Activated T-cell treated with anti-CD3 and anti-CD28 coated beads, Interleukin-2, amount 50 U/mL, for 72 hours (primary cell): ENCODE measurements around the gene PCIF1. TPM values are rescaled to one million over a fixed set of nuclear protein-coding genes. Genes with fewer than 3 reads are reported as not detected.
"Not testable (repeated sequence)": the region's sequence is repeated elsewhere in the genome, so short reads cannot be mapped to it uniquely, and the experiment has no call there.

Experiments used
- ATAC-seq, 2 donors: fragments of 150-1000 bp; cut with Tn5 transposase; replicated peaks in 1 of 2; 2 replicates each; pipeline ENCODE4 v1.10.0; 2021; ENCODE audit warnings: moderate library complexity in 2 of 2, mild to moderate bottlenecking in 1 of 2
- DNase-seq, 2 donors: peaks; one replicate each; pipeline ENCODE4 v3.0.0; 2021 to 2022; ENCODE audit warnings: mixed read lengths in 1 of 2
- H3K27ac Mint-ChIP-seq: one replicate; pipeline ENCODE4 v1.8.0; 2022; ENCODE audit warnings: mild to moderate bottlenecking, moderate library complexity, mixed read lengths
- H3K27me3 Mint-ChIP-seq: one replicate; pipeline ENCODE4 v1.8.0; 2022; ENCODE audit warnings: low read depth, mixed read lengths
- H3K36me3 Mint-ChIP-seq, 2 donors: one replicate each; pipeline ENCODE4 v1.8.0; 2022; ENCODE audit warnings: mixed read lengths in 2 of 2, mild to moderate bottlenecking in 1 of 2; ENCODE audit not compliant: insufficient read depth in 2 of 2
- H3K4me1 Mint-ChIP-seq: one replicate; pipeline ENCODE4 v1.8.0; 2022; ENCODE audit warnings: low read depth, mixed read lengths
- H3K4me3 Mint-ChIP-seq, 2 donors: one replicate each; pipeline ENCODE4 v1.8.0; 2022; ENCODE audit warnings: mild to moderate bottlenecking in 2 of 2, mixed read lengths in 2 of 2, moderate library complexity in 2 of 2
- H3K9me3 Mint-ChIP-seq, 2 donors: one replicate each; pipeline ENCODE4 v1.8.0; 2022; ENCODE audit warnings: mixed read lengths in 2 of 2
- total RNA-seq, 2 donors: library from RNA; stranded (reverse); gene quantifications; one replicate each; pipeline ENCODE4 v1.2.3, GENCODE V29; 2022

PCIF1 gene
- total RNA-seq, 2 donors from 2014 or later = 38.7 to 42.0 TPM

GRCh38 chr20:45921337-45922189, 12.9 kb upstream of the PCIF1 start:
- H3K36me3 Mint-ChIP-seq = no peaks in the 10 kb centered on the region
- peaks cover 12% of the 10 kb centered on the region for H3K4me1 Mint-ChIP-seq
- DNase-seq (no peak), ATAC-seq (peak; percentile 40 to 57)
- no peak overlapping the region for H3K27ac Mint-ChIP-seq
- peaks cover 11% of the 10 kb centered on the region for H3K27me3 Mint-ChIP-seq
- H3K9me3 Mint-ChIP-seq = no peaks in the 10 kb centered on the region
- no peak overlapping the region for H3K4me3 Mint-ChIP-seq

GRCh38 chr20:45924391-45925261, 9.9 kb upstream of the PCIF1 start:
- Mint-ChIP-seq H3K4me1 (peaks cover 12% of the 10 kb centered on the region), H3K4me3 (no peak overlapping the region), H3K27ac (no peak overlapping the region), H3K36me3 (no peaks in the 10 kb centered on the region), H3K9me3 (no peaks in the 10 kb centered on the region), H3K27me3 (peaks cover 11% of the 10 kb centered on the region)
- no peak for ATAC-seq
- DNase-seq = no peak

- H3K4me1 Mint-ChIP-seq = peaks cover 12% of the 10 kb centered on the region
- H3K27ac Mint-ChIP-seq = no peak overlapping the region
- peaks cover 3% of the 10 kb centered on the region for H3K27me3 Mint-ChIP-seq
- DNase-seq (no peak), ATAC-seq (no peak)
- H3K36me3 Mint-ChIP-seq = no peaks in the 10 kb centered on the region
- no peaks in the 10 kb centered on the region for H3K9me3 Mint-ChIP-seq
- no peak overlapping the region for H3K4me3 Mint-ChIP-seq
Measured at GRCh38 chr20:45925821-45926506, 8.5 kb upstream of the PCIF1 start.

GRCh38 chr20:45926731-45927070, 7.8 kb upstream of the PCIF1 start:
- Mint-ChIP-seq H3K27me3 (no peaks in the 10 kb centered on the region), H3K4me3 (no peak overlapping the region), H3K9me3 (no peaks in the 10 kb centered on the region), H3K27ac (no peak overlapping the region), H3K36me3 (no peaks in the 10 kb centered on the region), H3K4me1 (peaks cover 9% of the 10 kb centered on the region)
- no peak for DNase-seq
- ATAC-seq = no peak

GRCh38 chr20:45927071-45927878, 7.2 kb upstream of the PCIF1 start:
- H3K4me3 Mint-ChIP-seq = no peak overlapping the region
- H3K27ac Mint-ChIP-seq = no peak overlapping the region
- no peak for DNase-seq
- no peaks in the 10 kb centered on the region for H3K9me3 Mint-ChIP-seq
- no peak for ATAC-seq
- no peaks in the 10 kb centered on the region for H3K36me3 Mint-ChIP-seq
- peaks cover 5% of the 10 kb centered on the region for H3K4me1 Mint-ChIP-seq
- H3K27me3 Mint-ChIP-seq = no peaks in the 10 kb centered on the region

- H3K27me3 Mint-ChIP-seq, DNase-seq, ATAC-seq, H3K4me3 Mint-ChIP-seq, H3K36me3 Mint-ChIP-seq, H3K9me3 Mint-ChIP-seq, H3K27ac Mint-ChIP-seq: not testable (repeated sequence)
- H3K4me1 Mint-ChIP-seq = peaks cover 15% of the 10 kb centered on the region
Measured at GRCh38 chr20:45931680-45932079, 2.8 kb upstream of the PCIF1 start.

GRCh38 chr20:45933266-45934045, 1.0 kb upstream of the PCIF1 start:
- Mint-ChIP-seq H3K27me3 (no peaks in the 10 kb centered on the region), H3K4me1 (peaks cover 31% of the 10 kb centered on the region), H3K9me3 (no peaks in the 10 kb centered on the region), H3K27ac (peak overlapping the region; percentile 94), H3K36me3 (peaks cover 2 to 7% of the 10 kb centered on the region in 2 donors), H3K4me3 (peak overlapping the region; percentile 96 to 99)
- DNase-seq (peak; percentile 65 to 68), ATAC-seq (peak; percentile 4 to 32)

- H3K9me3 Mint-ChIP-seq = no peaks in the 10 kb centered on the region
- peaks cover 2 to 10% of the 10 kb centered on the region in 2 donors for H3K36me3 Mint-ChIP-seq
- H3K4me1 Mint-ChIP-seq = peaks cover 34% of the 10 kb centered on the region
- ATAC-seq (peak; percentile 18 to 23), DNase-seq (peak; percentile 60 to 67)
- H3K27ac Mint-ChIP-seq = peak overlapping the region; percentile 94
- H3K4me3 Mint-ChIP-seq = peak overlapping the region; percentile 96 to 99
- no peaks in the 10 kb centered on the region for H3K27me3 Mint-ChIP-seq
Measured at GRCh38 chr20:45934046-45934585, 367 bp upstream of the PCIF1 start.

- DNase-seq (no peak), ATAC-seq (no peak)
- Mint-ChIP-seq H3K27ac (peak overlapping the region; percentile 98), H3K36me3 (peaks cover 6 to 17% of the 10 kb centered on the region in 2 donors), H3K4me3 (peak overlapping the region; percentile 87 to 99), H3K4me1 (peaks cover 34% of the 10 kb centered on the region), H3K9me3 (no peaks in the 10 kb centered on the region), H3K27me3 (no peaks in the 10 kb centered on the region)
Measured at GRCh38 chr20:45935416-45936046, 1.0 kb downstream of the PCIF1 start.

- H3K4me1 Mint-ChIP-seq = peaks cover 34% of the 10 kb centered on the region
- DNase-seq (no peak), ATAC-seq (no peak)
- H3K36me3 Mint-ChIP-seq = peaks cover 6 to 17% of the 10 kb centered on the region in 2 donors
- H3K27ac Mint-ChIP-seq = peak overlapping the region; percentile 66
- no peaks in the 10 kb centered on the region for H3K27me3 Mint-ChIP-seq
- H3K4me3 Mint-ChIP-seq = peak overlapping the region; percentile 37 to 38
- H3K9me3 Mint-ChIP-seq = no peaks in the 10 kb centered on the region
Measured at GRCh38 chr20:45937765-45938164, 3.3 kb downstream of the PCIF1 start.

GRCh38 chr20:45938727-45939438, 4.4 kb downstream of the PCIF1 start:
- Mint-ChIP-seq H3K27ac (peak overlapping the region; percentile 86), H3K9me3 (no peaks in the 10 kb centered on the region), H3K4me1 (peaks cover 33% of the 10 kb centered on the region), H3K4me3 (no peak overlapping the region), H3K27me3 (no peaks in the 10 kb centered on the region), H3K36me3 (peaks cover 6 to 21% of the 10 kb centered on the region in 2 donors)
- no peak for DNase-seq
- no peak for ATAC-seq
